GM21717 (cell line): ENCODE data around the gene AMOTL1.

Source experiments
- ATAC-seq: cut with Tn5 transposase; IDR thresholded peaks from one replicate; pipeline ENCODE4 v1.9.1; 2021; ENCODE audit warnings: mild to moderate bottlenecking, moderate library complexity; ENCODE audit not compliant: unreplicated experiment

The AMOTL1 gene, protein sequence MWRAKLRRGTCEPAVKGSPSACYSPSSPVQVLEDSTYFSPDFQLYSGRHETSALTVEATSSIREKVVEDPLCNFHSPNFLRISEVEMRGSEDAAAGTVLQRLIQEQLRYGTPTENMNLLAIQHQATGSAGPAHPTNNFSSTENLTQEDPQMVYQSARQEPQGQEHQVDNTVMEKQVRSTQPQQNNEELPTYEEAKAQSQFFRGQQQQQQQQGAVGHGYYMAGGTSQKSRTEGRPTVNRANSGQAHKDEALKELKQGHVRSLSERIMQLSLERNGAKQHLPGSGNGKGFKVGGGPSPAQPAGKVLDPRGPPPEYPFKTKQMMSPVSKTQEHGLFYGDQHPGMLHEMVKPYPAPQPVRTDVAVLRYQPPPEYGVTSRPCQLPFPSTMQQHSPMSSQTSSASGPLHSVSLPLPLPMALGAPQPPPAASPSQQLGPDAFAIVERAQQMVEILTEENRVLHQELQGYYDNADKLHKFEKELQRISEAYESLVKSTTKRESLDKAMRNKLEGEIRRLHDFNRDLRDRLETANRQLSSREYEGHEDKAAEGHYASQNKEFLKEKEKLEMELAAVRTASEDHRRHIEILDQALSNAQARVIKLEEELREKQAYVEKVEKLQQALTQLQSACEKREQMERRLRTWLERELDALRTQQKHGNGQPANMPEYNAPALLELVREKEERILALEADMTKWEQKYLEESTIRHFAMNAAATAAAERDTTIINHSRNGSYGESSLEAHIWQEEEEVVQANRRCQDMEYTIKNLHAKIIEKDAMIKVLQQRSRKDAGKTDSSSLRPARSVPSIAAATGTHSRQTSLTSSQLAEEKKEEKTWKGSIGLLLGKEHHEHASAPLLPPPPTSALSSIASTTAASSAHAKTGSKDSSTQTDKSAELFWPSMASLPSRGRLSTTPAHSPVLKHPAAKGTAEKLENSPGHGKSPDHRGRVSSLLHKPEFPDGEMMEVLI

DNA sequence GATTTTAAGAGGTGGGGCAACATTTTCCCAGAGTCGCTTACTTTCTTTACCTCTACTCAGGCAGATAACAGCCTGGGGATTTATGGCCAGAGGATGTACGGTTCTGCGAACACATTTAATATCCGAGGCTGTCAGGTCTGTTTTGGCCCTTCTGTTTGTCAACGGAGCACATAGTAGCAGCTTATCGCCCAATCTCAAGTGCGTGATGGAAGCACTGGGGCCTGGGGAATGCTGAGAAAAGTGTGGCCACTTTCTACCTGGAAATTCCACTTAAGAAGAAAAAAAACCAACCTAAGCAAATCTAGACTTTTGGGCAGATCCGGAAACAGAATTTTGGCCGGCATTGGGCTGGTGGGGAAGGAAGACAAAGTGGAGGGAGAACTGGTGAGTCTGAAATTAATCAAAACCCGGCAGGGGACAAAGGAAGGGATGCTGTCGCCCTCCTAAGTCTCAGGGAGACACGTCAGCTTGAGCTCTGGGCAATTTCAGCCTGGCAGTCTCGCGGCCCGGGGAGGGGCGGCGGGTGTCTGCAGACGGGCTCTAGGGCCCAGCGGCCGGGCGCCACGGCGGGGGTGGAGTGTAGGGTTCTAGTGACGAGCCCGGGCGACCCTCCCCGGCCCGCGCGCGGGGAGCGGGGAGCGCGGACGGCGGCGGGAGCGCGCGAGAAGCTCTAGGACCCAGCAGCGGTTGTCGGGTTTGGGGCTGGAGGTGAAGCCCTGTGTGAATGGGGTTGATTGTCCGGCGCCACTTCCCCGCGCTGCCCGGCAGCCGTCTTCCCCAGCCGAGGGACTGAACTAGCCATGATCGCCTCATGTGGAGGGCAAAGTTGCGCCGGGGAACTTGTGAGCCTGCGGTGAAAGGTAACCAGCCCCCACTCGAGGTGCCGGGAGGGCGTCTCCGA, at the start of gene AMOTL1:
Gene AMOTL1 (plus strand): TSS at position 656 of the 901 bp plus-strand sequence. CDS start 156 bp downstream, at position 812.
- ATAC-seq: no peak

DNA sequence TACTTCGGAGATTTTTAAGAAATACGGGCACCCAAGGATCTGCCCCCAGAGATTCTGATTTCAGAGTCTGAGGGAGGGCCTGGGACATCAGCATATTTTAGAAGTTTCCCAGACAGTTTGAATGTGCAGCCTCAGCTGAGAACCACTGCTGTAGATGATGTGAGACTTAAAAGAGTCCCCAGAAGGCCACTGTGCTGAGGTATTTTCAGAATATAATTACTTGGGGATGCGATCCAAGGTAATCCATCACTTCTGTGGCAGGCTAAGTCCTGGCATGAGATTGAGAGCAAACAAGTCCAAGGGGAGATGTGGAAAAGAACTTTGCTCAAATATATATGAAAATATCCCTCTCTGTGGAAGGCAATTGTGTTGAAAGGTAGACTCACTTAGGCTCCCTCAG, 48.3 kb upstream of the AMOTL1 start:
- no peak for ATAC-seq

DNA sequence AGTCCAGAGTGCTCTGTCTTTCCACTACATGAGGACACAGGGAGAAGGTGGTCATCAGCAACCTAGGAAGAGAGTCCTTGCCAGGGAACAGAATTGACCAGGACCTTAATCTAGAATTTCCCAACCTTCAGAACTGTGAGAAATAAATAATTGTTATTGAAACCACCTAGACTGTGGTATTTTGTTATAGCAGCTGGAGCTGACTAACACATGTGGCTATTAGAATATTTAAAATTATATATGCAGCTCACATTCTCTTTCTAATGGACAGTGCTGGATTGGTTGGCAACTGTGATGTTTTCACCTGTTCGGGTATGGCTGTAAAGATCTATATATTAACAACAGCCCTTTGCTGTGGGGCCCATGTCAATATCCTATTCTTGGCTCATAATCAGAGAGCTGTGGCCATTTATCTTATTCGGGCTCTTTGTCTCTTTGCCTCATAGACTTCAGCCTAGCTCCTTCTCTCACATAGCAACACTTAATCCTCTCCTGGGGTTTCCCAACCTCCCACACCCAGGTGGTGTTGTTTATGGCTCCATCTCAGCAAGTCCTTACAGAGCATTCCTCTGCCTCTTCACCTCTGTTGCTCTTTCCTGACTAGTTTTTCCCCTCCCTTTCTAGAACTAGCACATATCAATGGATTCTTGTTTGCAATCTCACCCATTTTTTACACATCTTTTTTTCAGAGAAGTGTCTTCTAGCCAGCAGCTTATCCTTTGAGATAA, 46.4 kb upstream of the AMOTL1 start:
- no peak for ATAC-seq

DNA sequence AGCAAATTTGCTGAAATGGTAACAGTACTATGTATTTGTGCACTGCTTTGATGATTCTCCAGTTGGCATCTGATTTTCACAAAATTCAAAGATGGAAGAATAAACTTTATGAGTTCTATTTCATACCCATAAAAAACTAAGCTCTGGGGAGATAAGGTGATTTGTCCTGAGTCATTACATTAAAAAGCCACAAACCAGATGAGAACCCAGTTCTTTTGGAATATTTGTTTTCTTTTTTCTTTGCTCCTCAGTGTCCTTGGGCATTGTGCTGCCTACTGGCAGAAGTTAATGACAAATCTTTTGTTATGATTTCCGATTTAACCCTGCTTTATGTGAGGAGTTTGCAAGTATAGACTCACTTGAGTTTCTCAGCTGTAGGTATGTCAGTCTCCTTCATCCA, 45.4 kb upstream of the AMOTL1 start:
- no peak for ATAC-seq

DNA sequence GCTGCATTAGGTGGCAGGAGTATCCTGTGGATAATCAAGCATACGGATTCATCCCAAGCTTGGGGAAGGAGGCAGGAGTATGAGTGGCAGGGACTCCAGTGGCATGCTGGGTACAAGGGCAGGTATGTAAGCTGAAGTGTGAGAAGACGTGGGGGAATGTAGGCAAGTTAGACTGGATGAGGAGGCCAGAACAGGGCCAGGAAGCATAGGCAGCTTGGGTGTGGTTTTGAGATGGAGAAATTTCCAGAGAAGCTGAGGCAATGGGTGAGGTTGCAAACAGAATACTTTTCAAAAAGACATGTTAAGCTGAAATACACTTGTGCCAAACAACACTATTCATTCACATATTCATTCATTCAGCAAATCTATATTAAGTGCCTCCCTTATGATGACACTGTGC, 43.1 kb upstream of the AMOTL1 start:
- ATAC-seq: no peak

DNA sequence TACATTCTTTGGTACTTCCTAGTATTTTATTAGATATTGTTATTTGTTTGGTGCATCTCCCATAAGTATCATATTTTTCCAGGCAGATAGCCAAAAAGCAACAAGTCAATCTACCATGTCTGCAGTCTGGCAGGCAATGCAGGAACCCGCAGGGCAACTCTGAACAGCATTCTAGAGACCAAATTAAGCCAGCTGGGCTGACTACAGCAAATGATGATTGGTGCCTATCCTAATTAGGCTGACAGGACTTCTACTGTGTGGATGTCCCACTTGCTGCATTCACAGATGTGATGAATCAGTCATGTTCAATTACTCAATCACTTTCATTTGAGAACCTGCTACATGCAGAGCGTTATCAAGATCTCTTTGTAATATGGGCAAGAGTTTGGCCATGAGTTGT, 40.3 kb upstream of the AMOTL1 start:
- ATAC-seq: no peak

DNA sequence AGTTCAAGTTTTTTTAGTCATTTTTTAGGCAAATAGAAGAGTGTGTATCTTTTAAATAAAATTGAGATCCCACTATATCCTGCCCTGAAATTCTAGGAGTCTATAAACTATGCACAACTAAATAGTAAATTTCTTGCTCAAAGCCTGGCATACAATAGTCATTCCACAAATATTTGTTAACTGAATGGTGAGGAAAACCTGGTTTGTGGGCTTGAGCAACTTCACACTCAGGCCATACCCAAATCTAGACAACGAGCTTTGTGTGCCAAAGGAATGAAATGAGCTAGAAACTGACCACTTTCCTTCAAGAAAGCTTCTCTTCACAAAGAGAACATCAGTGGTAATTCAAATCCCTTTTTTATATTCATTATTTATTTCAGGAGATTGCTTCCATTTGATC, 39.6 kb upstream of the AMOTL1 start:
- ATAC-seq: no peak

DNA sequence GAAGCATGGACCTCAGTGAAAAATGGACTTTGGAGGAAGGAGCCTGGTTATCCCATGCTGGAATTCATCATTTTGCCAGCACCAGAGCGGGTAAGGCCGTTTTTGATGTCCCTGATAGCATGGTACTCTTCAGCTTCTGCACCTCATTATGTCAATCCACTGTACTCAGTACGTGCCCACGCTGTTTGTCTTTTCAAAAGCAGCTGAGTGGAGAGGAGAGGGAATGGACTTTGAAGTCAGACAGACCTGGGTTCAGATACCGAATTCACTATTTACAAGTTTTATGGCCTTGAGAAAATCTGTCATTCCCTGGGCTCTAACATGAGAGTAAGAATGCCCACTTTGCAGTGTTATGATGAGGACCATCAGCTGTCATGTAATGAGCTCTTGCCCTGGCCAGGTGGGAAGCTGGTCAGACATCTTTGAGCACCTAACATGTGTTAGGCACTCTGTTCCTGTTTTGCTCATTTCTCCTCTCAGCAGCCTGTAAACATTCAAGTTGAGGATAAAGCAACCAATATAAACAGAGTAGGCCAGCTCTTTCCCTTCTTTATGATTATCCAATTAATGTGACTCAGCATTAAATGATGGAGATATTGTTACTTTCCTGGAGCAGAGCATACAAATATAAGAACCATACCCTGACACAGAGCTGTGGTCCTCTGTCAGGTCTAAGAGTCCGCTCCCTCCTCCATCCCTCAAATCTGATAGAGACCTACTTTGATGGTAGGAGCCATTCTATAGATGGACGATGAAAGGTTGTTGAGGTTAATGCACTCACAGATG, 39.0 kb upstream of the AMOTL1 start:
- no peak for ATAC-seq

DNA sequence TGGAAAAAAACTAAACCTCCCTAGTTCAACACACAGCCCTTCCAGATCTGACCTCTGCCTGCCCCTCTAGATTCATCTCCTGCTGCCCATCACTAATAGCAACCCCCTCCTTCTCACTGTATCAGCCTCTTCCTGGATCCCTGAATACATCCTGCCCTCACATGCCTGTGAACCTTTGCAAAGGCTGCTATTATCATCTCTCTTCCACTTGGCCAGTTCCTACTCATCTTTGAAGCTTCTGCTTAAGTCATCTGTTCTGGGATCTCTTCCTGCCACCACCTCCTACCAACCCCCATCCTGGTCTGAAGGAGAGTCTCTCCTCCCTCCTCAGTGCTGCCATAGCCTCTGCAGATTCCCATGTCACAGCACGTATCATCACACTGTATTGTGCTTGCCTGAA, 38.0 kb upstream of the AMOTL1 start:
- no peak for ATAC-seq

DNA sequence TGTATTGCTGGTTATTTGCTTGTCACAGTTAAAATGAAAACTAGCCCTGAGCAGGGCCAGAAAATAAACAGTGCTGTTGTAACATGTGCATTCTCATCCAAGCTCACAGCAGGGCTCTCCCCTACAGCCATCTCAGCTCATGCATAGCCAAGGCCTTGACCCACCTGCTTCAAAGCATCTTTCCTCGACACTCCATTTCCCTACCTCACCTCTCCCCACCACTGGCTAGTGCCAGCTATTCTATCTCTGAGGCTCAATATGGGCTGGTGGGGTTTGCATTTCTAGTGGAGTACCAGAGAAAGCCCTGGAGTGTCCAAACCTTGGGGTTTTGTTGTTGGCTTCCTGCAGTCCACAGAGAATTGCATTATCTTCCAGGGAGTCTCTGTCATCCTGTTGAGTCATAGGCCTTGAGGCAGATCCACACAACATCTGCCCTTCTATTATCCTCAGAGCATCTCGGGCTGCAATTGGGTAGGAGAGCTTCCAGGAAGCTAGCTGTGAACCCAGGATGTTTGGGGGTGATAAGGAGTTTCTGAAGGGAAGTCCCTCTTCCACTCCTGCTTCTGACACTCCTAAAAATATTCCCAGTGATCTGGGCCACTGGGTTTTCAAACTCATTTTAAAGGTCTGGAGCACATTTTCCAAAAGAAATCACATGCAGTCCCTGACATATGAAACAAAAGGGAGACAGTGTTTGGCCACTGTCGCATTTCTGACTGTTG, 36.1 kb upstream of the AMOTL1 start:
- ATAC-seq: no peak

DNA sequence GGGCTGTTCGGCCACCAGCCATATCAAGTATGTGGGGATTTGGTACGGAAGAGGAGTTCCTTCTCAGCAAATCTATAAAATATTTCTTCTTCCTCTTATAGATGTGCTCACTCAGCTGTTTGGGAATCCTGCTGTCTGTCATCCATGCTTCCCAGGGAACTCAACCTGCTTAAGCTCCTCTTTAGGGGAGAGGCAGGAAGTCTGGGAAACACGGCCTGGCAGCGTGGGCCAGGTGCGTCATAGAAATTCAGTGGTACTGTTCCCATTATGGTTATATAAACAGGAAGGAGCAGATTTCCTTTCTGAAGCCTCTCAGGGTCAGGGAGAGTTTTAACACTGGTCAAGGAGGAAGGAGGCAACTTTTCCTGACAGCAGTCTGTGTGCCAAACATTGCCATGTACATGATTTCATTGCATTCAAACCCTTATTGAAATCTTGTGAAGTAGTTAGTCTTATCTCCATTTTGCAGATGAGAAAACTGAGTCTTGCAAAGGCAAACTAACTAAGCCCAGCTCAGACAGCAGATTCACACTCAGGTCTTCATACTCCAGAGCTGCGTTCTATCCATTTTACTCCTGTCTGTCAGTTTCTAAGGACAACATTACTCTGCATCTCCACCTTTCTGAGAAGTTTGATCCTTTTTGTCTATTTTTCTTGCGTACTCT, 35.4 kb upstream of the AMOTL1 start:
- ATAC-seq: no peak

DNA sequence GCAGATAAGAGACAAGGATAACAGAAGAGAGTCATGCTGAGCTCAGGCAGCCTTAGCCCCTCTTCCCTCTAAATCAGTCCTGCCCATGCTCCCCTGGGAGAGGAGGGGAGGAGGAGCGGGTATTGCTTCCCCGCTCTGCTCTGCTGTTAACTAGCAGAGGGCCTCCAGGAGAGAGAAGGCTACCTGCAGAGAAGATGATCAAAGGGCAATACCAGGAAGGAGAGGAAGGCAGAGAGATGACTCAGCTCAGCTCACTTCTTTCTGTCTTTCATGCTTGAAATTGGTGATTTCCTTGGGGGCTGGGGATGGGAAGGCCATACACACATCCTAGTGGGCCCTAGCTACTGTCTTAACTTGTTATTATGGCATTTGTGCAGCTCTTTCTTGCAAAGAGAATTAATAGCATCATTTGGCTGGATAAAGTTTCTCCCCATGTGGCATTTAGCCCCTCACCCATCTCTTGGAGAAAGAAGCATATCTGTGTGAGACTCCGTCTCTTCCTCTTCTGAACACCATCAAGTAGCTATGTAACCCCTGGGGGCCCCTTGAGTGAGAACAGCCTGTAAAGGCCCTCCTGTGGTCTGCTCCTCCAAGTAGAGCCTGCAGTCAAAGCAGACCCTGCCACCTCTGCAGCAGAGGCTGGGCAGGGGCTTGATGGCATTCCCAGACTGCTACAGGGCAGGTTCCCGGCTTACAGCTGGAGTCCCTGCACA, 33.4 kb upstream of the AMOTL1 start:
- no peak for ATAC-seq

DNA sequence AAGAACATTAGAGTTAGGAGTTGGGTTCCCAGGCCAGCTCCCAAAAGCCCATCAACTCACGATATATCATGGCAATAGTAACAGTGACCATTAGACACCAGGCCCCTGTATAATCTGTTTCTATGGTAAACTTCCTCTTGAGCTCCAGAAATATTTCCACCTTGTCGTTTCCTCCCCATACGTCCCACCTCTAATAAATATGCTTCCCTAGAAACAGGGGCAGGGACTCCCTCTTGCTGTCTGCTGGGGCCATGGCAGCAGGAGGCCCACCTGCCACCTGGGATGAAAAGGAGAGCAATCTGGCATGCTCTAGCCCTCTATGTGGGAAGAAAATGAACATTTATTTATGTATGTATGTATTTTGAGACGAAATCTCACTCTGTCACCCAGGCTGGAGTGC, 32.2 kb upstream of the AMOTL1 start:
- ATAC-seq: no peak

DNA sequence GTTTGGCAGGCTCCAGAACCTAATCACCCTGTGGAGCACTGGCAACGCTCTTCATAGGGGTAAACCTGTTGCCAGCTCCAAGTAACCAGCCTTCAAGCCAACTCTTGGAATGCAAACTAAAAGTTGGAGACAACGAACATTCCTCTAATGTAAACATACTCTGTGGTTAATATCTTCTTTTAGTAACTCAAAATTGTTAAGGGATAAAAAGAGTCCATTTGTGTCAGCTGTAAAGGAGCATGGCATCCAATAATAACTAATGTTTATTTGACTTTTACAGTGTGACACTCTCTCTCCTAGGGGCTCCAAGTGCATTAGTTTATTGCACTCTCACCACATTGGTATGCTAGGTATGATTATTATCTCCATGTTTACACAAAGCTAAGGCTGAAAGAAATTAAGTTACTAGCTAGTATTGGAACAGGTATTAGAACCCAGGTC, 31.0 kb upstream of the AMOTL1 start:
- no peak for ATAC-seq

DNA sequence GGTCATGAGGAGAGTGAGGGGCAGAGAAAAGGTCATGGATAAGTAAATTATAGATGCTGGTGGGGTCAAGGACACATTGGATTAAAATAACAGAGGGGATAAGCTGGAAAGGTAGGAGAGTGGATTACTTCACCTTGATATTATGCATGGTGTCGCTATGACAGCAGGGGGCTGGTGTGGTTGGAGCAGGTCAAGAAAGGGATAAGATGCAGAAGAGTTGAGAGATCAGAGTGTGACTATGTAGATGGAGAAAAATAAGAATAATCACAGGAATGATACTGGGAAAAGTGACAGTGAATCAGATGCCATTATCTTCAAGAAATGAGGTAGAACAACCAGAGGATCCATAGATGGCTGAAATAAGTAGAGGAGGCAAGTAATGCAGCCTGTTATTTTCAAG, 29.4 kb upstream of the AMOTL1 start:
- no peak for ATAC-seq

DNA sequence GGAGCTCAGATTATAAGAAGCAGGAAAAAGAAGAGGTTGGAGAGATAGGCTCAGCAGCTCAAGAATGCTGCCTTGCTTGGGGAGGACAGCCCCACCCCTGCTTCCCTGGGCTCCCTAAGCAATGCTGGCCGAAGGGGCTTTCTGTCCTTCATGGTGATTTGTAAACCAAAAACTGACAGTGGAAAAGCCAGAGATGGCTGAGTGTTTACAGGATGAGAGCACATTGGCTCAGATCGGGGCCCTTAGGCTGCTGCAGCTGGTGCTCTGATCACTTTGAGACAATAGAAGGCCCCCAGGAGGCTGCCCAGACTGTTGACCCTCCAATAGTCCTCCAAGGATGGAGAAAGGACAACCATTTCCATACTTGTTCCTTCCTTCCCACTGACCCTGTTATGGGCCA, 28.8 kb upstream of the AMOTL1 start:
- ATAC-seq: no peak
